GM19025 (cell line): ENCODE measurements around the gene KCNIP4.
A peak's percentile ranks its signal among the peaks of the same experiment; 100 is the strongest.
"Not testable (repeated sequence)": the region's sequence is repeated elsewhere in the genome, so short reads cannot be mapped to it uniquely, and the experiment has no call there.

ENCODE experiments used
- ATAC-seq: cut with Tn5 transposase; IDR thresholded peaks from one replicate; pipeline ENCODE4 v1.9.1; 2021; ENCODE audit warnings: mild to moderate bottlenecking, low read depth, moderate library complexity; ENCODE audit not compliant: unreplicated experiment

Gene KCNIP4

GRCh38 chr4:21410372-21410771, 538.2 kb downstream of the KCNIP4 start:
- ATAC-seq: no peak

GRCh38 chr4:21387683-21388082, 560.9 kb downstream of the KCNIP4 start:
- no peak for ATAC-seq

GRCh38 chr4:21386166-21386780, 562.3 kb downstream of the KCNIP4 start:
- no peak for ATAC-seq

GRCh38 chr4:21385706-21386105, 562.9 kb downstream of the KCNIP4 start:
- no peak for ATAC-seq

GRCh38 chr4:21384609-21385008, 564.0 kb downstream of the KCNIP4 start:
- no peak for ATAC-seq

- ATAC-seq: no peak
Observed at GRCh38 chr4:21380861-21381260, 567.7 kb downstream of the KCNIP4 start.

- no peak for ATAC-seq
Observed at GRCh38 chr4:21377046-21377445, 571.5 kb downstream of the KCNIP4 start.

GRCh38 chr4:21376176-21376575, 572.4 kb downstream of the KCNIP4 start:
- no peak for ATAC-seq

- ATAC-seq: no peak
Observed at GRCh38 chr4:21374641-21375368, 573.8 kb downstream of the KCNIP4 start.

- no peak for ATAC-seq
Observed at GRCh38 chr4:21367567-21367966, 581.0 kb downstream of the KCNIP4 start.

- no peak for ATAC-seq
Observed at GRCh38 chr4:21366840-21367239, 581.7 kb downstream of the KCNIP4 start.

- ATAC-seq: no peak
Observed at GRCh38 chr4:21366312-21366711, 582.3 kb downstream of the KCNIP4 start.

GRCh38 chr4:21363701-21364100, 584.9 kb downstream of the KCNIP4 start:
- ATAC-seq: no peak

GRCh38 chr4:21352354-21352753, 596.2 kb downstream of the KCNIP4 start:
- not testable (repeated sequence) for ATAC-seq

- no peak for ATAC-seq
Observed at GRCh38 chr4:21347142-21347541, 601.4 kb downstream of the KCNIP4 start.

- no peak for ATAC-seq
Observed at GRCh38 chr4:21327976-21328700, 620.4 kb downstream of the KCNIP4 start.

- ATAC-seq: no peak
Observed at GRCh38 chr4:21320034-21320433, 628.5 kb downstream of the KCNIP4 start.

GRCh38 chr4:21307709-21308108, 640.9 kb downstream of the KCNIP4 start:
- ATAC-seq: no peak

GRCh38 chr4:21304540-21304887, 644.1 kb downstream of the KCNIP4 start:
- ATAC-seq: no peak

- ATAC-seq: peak; percentile 61
Observed at GRCh38 chr4:21290562-21290961, 658.0 kb downstream of the KCNIP4 start.

- no peak for ATAC-seq
Observed at GRCh38 chr4:21276046-21276445, 672.5 kb downstream of the KCNIP4 start.
